GM21786 (cell line): ENCODE results near the gene AMH.
"Not testable (repeated sequence)": the region's sequence is repeated elsewhere in the genome, so short reads cannot be mapped to it uniquely, and the experiment has no call there.

ENCODE experiments used
- ATAC-seq: cut with Tn5 transposase; IDR thresholded peaks from one replicate; pipeline ENCODE4 v1.9.1; 2021; ENCODE audit not compliant: unreplicated experiment

Gene AMH

GRCh38 chr19:2268480-2268830 lies 19.3 kb downstream of the AMH start:
- ATAC-seq: no peak

- no peak for ATAC-seq
Measured at GRCh38 chr19:2268861-2269243, 19.7 kb downstream of the AMH start.

- no peak for ATAC-seq
Measured at GRCh38 chr19:2269244-2270156, 20.4 kb downstream of the AMH start.

GRCh38 chr19:2270157-2270422 lies 21.0 kb downstream of the AMH start:
- ATAC-seq: no peak

GRCh38 chr19:2270423-2271233 lies 21.5 kb downstream of the AMH start:
- no peak for ATAC-seq

- ATAC-seq: no peak
Measured at GRCh38 chr19:2271234-2272103, 22.3 kb downstream of the AMH start.

- no peak for ATAC-seq
Measured at GRCh38 chr19:2273356-2274184, 24.4 kb downstream of the AMH start.

GRCh38 chr19:2274185-2274711 lies 25.1 kb downstream of the AMH start:
- ATAC-seq: no peak

- ATAC-seq: no peak
Measured at GRCh38 chr19:2274931-2275535, 25.9 kb downstream of the AMH start.

- no peak for ATAC-seq
Measured at GRCh38 chr19:2275588-2276428, 26.7 kb downstream of the AMH start.

- no peak for ATAC-seq
Measured at GRCh38 chr19:2276429-2276986, 27.4 kb downstream of the AMH start.

- no peak for ATAC-seq
Measured at GRCh38 chr19:2277138-2277537, 28.0 kb downstream of the AMH start.

- ATAC-seq: no peak
Measured at GRCh38 chr19:2278459-2279158, 29.5 kb downstream of the AMH start.

- no peak for ATAC-seq
Measured at GRCh38 chr19:2280633-2281264, 31.6 kb downstream of the AMH start.

GRCh38 chr19:2281265-2282061 lies 32.3 kb downstream of the AMH start:
- not testable (repeated sequence) for ATAC-seq

- ATAC-seq: no peak
Measured at GRCh38 chr19:2282062-2282861, 33.1 kb downstream of the AMH start, which contains the start of gene PEAK3. Gene PEAK3, minus strand, starts transcription at chr19:2282175. Its CDS starts 1,244 bp downstream, at chr19:2280931.
